Glomerular visceral epithelial cell (primary cell): ENCODE data around the gene SLC35F3.

Source experiments
- DNase-seq: peaks from one replicate; pipeline ENCODE4 v3.0.0-alpha.2; 2016; ENCODE audit errors: extremely low spot score

Gene SLC35F3

DNA sequence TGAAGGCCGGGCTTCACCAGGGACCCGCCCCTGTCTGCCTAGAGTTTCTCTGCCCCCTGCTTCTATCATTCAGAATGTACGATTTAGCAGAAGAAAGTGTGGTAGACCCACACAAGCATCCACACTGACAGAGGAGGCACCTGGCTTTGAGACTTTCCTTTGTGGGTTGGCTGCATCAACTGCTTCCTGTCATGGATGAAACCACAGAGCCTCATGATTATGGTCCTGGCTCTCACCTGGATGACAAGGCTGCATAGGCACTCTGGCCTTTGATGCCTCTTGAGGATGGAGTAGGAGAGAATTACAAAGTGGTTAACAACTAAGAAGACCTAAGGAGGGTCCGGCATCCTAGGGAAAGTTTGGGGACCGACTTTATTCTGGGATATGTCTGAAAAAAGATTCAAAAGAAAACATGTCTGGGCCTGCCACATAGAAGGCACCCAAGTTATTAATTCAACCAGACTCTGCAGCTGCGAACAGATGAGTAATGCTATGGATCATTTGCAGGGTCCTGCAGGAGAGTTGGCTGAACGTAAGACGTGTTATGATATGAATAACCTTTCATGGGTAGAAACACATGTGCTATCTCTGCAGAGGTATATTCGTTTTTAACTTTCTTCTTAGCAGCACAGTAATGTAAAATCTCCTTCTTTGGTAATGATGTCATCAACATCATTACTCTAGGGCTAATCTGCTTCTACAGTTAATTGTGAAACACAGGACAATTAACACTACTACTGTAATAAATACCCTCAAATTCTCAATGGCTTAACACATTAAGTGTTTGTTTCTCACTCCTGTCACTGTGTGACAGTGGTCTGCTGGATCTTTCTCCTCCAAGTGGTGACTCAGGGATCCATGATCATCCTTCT is 136.2 kb downstream of the SLC35F3 start:
- DNase-seq = peak; percentile 75

DNA sequence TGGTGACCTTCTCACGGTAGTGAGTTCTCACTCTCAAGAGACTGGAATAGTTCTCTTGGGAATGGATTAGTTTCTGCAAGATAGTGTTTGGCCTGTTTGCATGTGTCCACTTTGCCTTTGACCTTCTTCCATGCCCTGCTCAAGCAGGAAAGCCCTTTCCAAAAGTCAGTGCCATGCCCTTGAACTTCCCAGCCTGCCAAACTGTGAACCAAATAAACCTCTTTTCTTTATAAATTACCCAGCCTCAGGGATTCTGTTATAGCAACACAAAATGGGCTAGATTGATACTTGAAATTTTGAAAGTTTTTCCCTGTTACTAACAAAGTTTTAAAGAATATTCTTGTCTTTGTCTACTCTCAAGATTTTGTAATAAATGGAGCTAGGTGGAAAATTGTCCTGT is 139.6 kb downstream of the SLC35F3 start:
- no peak for DNase-seq

DNA sequence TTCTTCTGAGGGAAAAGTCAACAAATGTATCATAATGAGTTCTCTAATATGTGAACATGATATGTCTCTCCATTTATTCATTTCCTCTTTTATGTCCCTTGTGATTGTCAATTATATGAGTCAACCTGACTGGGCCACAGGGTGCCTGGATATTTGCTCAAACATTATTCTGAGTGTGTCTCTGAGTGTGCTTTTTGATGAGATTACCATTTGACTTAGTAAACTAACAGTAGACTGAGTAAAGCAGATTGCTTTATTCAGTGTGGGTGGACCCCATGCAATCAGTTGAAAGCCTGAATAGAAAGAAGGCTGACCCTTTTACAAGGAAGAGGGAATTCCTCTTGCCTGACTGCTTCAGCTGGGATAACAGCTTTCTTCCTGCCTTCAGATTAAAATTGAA is 142.6 kb downstream of the SLC35F3 start:
- no peak for DNase-seq

DNA sequence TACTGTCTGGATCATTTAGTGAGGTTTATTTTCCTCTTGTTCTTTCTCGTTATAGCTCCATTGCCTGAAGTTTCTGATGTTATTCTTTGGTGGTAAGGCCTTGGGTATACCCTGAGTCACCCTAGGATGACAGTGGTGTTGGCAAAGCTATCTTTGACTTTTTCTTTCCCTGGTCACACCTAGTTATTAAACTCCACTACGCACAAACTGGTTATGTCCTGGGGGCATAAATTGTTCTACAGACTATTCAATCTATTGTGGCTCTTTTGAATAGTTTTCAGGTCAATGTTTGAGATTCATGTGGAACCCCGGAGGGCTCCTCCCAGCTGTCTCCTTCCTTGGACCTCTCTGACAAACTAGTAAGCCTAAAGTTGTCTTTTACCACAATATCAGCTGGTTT is 157.7 kb downstream of the SLC35F3 start:
- no peak for DNase-seq

DNA sequence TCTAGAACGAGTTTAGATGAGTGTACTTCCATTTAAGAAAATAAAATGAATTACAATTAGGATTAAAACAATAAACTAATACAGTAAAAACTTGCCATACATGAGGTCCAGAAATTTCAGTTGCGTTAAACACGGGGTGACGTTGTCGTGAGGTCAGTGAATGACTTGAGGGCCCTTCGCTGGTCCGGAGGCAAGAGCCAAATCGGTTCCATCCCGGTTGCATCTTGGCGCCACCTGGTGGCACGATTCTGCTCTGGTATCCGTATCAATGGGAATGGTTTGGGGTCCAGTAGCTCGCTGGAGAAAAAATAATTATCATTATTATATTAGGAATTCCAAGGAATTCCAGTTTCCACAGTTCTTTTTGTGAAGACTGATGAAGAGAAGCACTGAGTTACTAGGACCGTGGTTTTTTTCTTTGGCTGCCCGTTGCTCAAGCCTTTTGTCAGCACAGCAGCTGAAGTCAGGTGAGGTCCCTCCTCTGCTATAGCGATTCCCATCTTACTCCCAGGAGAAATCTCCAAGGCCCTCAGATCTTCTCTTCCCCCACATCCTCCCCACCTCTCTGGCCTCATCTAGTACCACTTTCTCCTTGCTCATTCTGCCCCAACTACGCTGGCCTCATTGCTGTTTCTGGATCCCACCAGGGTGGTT is 161.4 kb downstream of the SLC35F3 start:
- DNase-seq = peak; percentile 65

DNA sequence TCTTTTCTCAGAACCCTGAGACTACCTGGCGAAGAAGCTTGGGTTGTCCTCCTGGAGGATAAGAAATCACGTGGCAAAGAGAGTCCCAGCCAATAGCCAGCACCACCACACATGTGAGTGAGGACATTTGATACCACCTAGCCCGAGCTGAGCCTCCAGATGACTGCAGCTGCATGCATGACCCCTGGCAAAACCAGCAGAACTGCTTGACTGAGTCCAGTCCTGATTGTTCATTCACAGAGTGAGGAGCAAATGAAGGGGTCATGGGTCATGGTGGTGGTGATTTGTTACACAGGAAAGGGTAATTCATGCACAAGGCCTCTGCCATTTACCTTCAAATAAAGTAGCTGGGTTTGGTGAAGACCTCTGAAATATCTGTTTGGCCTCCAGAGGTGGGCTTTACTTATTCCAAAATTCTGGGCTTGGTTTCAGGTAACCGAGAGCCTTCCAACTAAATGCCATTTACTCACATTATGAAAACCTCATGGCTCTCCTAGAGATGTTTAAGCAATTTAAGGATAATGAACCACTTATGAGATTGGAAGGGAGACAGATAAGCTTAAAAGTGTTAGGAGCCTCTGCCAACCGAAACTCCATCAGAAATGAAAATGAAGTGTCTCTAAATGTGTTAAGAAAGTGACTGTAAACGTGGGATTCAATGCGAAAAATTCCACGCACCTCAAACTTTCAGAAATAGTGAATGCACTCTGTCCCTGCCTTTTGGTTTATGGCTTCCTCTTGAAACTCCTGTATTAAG is 163.3 kb downstream of the SLC35F3 start:
- peak; percentile 17 for DNase-seq

DNA sequence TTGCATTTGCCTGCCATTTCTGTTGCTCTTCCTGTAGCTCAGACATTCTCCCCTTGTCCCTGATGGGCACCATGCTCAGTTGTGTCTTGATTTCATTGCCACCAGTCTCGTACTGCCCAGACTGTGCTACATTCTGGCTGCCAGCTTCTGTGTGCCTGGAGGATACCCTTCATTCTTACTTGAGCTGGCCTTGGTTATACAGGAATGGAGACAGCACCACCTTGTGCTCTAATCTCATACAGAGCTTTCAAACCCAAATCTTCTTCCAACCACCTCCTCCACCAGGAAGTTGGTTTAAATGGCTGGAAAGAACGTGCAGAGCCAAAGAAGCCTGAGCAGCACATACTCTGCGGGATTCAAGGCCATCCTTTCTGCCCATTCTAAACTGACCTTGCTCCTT is 165.3 kb downstream of the SLC35F3 start:
- DNase-seq = peak; percentile 27

DNA sequence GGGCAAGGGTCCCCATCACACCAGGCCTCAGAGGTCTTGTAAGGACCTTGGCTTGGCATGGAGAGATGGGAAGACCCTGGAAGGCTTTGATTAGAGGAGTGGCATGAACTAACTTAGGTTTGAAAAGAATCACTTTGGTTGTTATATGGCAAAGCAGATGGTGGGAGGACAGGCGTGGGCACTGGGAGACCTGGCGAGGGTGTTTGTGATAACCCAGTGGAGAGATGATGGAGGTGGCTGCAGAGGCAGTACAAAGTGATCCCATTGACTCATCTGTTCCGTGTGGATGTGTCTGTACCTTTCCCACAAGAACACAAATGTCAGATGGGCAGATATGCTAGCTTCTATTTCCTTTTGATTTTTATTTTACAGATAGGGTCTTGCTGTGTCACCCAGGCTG is 168.3 kb downstream of the SLC35F3 start:
- no peak for DNase-seq

DNA sequence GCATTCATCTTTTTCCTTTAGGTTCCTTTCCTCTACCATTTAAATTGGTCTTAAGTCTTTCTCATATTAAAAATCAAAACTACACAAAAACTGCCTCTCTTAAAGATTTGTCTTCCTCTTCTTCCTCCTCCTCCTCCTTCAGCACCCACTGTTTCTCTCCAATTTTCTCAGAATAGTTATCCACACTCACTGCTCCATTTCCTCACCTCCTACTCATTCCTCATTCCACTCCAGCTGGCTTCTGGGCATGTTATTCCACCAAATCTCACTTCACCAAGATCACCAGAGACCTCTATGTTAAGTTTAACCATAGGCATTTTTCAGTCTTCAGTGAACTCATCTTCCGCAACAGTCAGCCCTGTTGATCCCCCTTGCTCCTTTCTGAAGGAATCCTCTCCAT is 173.7 kb downstream of the SLC35F3 start:
- DNase-seq = no peak

DNA sequence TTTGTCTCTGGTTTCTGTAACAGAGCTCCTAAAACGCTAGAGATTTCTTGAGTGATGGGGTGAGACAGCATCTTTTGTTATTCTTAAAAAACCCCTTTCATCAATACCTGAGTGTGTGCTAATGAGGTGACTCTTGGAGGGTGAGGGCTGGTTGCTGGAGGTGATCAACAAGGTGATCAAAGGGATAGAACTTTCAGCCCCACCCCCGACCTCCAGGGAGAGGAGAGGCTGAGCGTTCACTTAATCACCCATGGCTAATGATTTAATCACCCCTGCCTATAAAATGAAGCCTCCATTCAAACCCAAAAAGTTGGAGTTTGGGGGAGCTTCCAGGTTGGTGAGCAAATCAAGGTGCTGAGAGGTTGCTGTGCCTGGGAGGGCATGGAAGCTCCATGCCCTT is 175.4 kb downstream of the SLC35F3 start:
- DNase-seq = no peak

DNA sequence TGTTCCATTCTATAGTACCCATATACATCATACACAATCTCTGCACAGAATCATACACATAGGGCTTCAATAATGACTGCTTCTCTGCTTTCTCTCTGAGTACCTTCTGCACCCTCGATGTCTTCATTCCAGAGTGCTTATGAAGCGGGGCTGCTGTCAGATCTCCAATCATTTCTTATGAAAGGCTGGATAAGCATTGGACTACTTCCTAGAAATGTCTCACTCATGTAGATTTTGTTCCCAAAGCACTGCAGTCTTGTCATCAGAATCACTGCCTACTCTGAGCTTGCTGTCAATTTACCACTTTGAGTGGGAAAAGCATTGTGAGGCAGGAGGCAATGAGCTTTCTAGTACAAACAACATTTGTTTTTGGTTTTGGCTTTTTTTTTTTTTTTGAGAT is 179.0 kb downstream of the SLC35F3 start:
- DNase-seq = no peak

DNA sequence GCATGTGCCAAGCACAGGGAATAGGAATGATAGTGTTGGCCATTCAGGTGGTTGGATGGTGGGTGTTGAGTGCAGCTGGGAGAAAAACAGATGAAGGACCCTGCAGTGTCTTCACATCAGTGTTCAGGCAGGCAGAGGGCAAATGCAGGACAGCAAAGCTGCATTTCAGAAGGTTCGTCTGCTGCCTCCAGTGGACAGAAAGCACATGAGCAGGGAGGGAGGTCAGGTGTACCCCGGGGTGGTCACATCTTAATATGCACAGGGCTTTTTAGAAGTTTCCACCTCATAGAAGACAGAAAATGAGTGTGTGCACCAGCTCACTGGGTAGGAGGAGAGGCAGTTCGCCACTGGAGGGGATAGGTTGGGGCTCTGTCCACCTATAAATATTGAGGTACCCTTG is 184.9 kb downstream of the SLC35F3 start:
- DNase-seq = no peak

DNA sequence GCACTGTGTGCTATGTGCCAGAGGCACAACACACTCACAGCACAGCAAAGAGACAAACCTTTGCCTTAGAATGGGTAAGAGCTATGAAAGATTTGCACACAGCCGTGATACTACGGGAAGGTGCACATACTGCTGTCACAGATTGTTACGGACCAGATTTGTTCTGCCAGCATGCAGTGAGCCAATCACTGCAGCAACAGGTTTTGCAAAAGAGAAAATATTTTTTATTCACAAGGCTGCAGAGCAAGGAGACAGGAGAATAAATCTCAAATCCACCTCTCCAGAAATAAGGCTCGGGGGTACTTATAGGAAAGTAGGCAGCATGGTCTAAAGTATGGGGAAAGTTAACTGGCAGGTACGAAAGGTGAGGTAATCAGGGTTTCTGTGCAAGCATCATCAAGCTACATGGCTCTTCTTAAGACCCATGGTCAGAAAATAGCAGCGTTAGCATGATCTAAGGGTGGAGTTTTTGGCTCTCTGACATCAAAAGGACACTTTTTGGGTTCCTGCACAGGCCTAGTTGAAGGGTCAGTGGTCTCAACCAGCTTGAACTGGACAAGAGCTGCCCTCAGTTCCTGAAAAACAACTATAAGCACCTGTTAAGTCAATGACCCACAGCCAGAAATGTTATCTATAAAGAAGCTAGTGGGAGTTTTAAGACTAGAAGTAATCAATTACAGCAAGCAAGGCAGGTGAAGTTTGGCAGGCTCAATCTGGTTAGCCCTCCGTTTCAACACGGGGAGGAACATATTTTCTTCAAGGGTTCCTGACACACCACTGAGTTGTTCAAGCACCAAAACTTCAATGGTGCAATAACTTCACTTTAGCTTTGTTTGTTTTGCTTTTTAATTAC is 186.0 kb downstream of the SLC35F3 start:
- no peak for DNase-seq

DNA sequence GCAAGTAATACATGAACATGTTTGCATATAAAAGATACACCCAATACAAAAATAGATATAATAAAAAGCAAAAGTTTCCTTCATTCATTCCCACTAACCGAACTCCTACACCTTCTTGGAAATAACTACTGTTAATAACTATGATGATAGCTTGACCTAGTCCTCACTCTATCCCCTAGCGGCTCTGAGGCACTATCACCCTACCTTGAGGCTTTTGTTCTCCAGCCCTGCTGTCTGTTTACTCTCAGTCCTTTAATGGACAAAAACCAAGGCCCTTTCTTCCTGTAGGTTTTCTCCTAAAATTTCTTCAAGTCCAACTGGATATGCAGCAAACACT is 186.6 kb downstream of the SLC35F3 start:
- DNase-seq = no peak

DNA sequence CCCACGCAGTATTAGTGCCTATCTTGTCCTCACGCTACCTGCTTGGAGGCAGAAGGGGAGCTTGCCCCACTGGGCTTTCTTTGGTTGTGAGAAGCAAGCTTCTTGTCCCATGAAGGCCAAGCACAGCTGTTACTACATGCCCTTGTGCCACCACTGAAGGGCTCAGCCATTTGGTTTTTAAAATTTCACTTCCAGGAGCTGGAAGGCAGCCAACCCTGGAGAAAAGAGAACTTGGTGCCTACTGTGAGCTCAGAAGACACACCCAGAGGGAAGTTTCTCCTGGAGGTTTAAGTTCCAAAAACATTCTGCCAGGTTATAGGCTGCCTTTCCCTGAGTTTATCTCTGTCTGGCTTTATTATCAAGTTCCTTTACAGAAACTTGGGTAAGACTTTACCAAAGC is 187.4 kb downstream of the SLC35F3 start:
- DNase-seq = no peak

DNA sequence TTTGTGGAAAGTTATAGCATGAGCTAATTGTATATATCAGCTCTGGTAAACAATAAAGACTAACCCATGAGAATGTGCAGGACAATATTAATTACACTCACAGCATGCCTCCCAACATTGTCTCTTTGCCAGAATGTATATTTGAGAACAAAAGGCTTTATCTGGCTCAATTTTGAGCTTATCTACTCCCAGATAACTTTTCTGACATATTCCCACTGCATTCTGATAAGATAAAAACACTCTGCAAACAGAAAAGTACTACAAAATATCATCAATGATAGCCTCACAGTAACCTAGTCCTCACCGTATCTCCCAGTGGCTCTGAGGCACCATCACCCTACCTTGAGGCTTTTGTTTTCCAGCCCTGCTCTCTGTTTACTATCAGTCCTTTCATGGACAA is 188.6 kb downstream of the SLC35F3 start:
- DNase-seq = no peak

DNA sequence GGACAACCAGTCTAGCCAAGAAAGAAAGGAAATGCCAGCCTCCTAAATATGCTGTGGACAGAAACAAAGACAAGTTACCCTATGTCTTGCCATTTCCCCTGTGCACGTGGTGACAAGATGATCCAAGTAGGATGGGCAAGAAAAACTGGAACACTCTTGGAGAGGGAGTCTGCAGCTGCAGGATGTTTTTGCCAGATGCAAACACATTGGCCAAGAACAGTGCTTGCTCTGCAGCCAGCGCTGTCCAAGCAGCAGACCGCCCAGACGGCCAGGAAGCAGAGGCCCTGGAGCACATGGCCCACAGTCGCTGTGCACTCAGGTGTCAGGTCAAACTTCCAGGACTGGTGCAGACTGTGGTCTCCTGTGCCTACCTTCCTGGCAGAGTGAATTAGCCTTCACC is 189.3 kb downstream of the SLC35F3 start:
- no peak for DNase-seq

DNA sequence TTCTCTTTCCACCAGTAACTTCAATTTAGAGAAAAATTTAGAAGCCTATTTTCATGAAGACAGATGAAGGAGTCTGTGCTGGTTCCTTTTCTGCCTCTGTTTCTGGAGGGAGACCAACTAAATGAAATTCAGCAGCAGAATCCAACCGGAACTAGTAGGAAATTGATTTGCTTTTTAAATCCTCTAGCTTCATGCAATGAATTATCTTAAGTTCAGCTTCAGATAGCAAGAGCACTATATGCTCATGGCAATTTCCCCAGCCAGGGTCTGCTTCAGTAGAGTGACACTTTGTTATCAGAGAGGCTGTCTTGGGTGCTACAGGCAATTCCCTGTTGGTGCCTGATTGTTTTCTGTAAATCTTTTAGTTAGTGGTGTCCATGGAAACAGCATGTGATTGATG is 189.7 kb downstream of the SLC35F3 start:
- no peak for DNase-seq

DNA sequence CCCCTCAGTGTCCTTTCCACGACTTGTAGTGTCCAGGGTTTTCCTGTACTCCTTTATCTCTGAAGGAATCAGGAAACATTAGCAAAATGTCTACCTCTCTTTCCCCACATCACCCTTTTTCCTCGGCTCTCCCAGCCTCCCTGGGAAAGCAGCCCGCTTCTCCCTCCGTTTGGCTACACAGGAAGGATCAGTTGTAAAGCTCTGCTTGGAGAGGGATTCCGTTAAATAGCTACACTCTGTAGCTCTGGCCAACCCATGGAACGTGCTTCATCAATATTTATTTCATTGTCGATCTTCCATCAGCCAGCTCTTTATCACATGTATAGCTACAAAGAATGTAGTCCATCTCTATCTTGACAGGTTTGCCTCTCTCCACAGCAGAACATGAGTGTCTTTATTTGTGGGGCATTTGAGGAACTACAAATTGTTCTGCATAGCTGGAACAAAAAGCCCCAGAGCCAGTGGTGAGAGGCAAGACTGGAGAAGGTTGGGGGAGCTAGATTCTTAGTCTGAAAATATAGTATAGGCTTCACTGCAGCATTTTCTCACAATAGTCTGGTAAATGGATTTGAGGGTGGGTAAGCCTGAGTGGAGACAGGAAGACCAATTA is 191.8 kb downstream of the SLC35F3 start:
- no peak for DNase-seq

DNA sequence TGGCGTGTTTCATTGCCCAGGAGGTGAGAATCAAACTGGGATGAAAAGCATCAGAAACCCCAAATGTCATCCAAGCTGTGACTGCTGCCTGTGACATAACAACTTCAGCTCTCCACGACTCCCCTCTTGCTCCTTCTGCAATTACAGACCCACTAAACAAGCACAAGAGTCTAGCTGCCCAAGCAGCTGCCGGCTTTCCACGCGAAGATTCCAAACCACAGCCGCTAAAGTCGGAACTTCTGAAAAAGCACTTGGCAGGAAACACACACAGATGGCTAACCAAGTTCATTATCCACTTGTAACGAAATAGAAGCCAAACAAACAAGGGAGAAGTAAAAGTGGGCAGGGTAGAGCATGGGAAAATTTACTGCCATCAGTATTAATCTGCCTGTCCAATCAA is 198.1 kb downstream of the SLC35F3 start:
- DNase-seq = no peak

DNA sequence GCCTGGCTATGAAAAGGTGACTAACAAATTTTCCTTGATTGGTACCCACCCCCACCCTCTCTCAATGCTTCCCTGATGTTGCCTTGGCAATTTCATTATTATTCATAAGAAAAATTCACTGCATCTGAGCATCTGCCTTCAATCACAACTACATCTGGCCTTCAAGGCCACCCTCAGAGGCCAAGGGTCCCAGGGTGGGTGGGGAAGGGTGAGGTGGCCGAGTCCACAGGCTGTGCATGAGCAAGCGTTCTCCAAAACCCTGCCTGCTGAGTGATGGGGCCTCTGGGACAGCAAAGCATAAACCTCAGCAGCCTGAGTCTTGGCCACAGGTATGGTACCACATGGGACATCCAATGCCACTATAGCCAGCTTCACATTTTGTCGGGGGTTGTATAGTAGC is 198.7 kb downstream of the SLC35F3 start:
- DNase-seq = no peak

DNA sequence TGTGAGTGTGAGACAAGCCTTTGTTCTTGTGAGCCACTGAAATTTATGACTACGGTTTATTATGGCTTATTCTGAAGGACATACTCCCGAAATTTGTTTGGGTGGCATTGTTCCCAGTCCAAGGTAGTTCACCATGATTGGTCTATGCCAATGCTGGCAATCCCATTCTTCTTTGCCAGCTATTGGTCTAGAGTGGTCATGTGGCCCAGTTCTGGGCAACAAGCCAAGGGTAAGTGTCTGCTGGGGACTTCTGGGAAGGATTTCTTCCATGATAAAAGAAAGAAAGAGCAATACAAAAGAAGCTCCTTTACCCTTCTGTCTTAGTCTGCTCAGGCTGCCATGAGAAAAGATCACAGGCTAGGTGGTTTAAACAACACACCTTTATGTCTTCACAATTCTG is 201.6 kb downstream of the SLC35F3 start:
- no peak for DNase-seq
